PC-9 (cell line): ENCODE data around the gene FANCB.

Experiments used
- EZH2 ChIP-seq: fragments of 200-600 bp; sonication (generic); IDR thresholded peaks from 2 replicates; pipeline ENCODE4 v1.8.0; 2017; ENCODE audit warnings: antibody characterized with exemption, low read depth
- TF ChIP-seq, protein P1 (sequence below): fragments of 200-600 bp; sonication (generic); conservative IDR thresholded peaks from 2 replicates; pipeline ENCODE4 v1.6.1; 2017; ENCODE audit warnings: mixed run types, antibody characterized with exemption, mild to moderate bottlenecking, moderate library complexity

DNA sequence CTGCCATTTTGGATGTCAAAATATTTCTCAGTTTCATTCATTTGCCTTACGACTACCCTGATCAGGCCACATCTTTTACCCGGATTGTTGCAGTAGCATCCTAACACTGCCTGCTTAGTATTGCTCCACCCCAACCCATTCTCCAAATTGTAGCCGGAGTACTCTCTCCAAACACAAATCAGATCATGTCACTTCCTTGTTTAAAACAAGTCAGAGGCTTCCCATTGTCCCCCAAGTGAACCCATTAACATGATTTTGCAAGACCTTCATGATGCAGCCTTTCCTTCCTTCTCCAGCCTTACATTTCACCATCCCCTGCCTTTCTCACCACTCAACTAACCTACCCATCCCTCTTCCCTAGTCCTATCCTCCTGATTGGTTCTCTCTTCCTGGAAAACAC, 53.1 kb downstream of the FANCB start:
- TF ChIP-seq, protein P1, sequence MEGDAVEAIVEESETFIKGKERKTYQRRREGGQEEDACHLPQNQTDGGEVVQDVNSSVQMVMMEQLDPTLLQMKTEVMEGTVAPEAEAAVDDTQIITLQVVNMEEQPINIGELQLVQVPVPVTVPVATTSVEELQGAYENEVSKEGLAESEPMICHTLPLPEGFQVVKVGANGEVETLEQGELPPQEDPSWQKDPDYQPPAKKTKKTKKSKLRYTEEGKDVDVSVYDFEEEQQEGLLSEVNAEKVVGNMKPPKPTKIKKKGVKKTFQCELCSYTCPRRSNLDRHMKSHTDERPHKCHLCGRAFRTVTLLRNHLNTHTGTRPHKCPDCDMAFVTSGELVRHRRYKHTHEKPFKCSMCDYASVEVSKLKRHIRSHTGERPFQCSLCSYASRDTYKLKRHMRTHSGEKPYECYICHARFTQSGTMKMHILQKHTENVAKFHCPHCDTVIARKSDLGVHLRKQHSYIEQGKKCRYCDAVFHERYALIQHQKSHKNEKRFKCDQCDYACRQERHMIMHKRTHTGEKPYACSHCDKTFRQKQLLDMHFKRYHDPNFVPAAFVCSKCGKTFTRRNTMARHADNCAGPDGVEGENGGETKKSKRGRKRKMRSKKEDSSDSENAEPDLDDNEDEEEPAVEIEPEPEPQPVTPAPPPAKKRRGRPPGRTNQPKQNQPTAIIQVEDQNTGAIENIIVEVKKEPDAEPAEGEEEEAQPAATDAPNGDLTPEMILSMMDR, result no peak
- TF ChIP-seq EZH2, result no peak
